Mesothelial cell of epicardium (in vitro differentiated cells): ENCODE data around the gene TP53I11. TPM values are rescaled to one million over a fixed set of nuclear protein-coding genes. Genes with fewer than 3 reads are reported as not detected.

ENCODE experiments used
- DNase-seq, 2 experiments: peaks; one replicate each; pipeline ENCODE4 v3.0.0; 2021; ENCODE audit warnings: low spot score in 2 of 2; ENCODE audit not compliant: unreplicated experiment in 2 of 2
- H3K27ac Mint-ChIP-seq: 2 replicates; pipeline ENCODE4 v1.8.0; 2021; ENCODE audit warnings: mixed read lengths
- H3K27me3 Mint-ChIP-seq: 2 replicates; pipeline ENCODE4 v1.8.0; 2021; ENCODE audit warnings: low read depth, mixed read lengths
- H3K36me3 Mint-ChIP-seq: 2 replicates; pipeline ENCODE4 v1.8.0; 2021; ENCODE audit warnings: mixed read lengths
- H3K4me1 Mint-ChIP-seq: 2 replicates; pipeline ENCODE4 v1.8.0; 2021; ENCODE audit warnings: mixed read lengths
- H3K4me3 Mint-ChIP-seq: 2 replicates; pipeline ENCODE4 v1.8.0; 2021; ENCODE audit warnings: mild to moderate bottlenecking, moderate library complexity, mixed read lengths
- H3K9me3 Mint-ChIP-seq: 2 replicates; pipeline ENCODE4 v1.8.0; 2021; ENCODE audit warnings: mixed read lengths
- total RNA-seq: library from RNA; stranded (reverse); gene quantifications from 3 replicates; pipeline ENCODE4 v1.2.1, GENCODE V29; 2021
- TF ChIP-seq, protein P1 (sequence below): fragments of 200-600 bp; sonication (generic); IDR thresholded peaks from one replicate; pipeline ENCODE4 v1.5.0; 2021; ENCODE audit warnings: antibody characterized with exemption; ENCODE audit not compliant: unreplicated experiment

Gene TP53I11
- total RNA-seq, 1 donor from 2014 or later = 81.0 TPM

GRCh38 chr11:44960200-44960845 lies 9.6 kb upstream of the TP53I11 start:
- Mint-ChIP-seq H3K27ac (no peak overlapping the region), H3K9me3 (no peaks in the 10 kb centered on the region)

GRCh38 chr11:44959064-44959463 lies 8.4 kb upstream of the TP53I11 start:
- Mint-ChIP-seq H3K9me3 (no peaks in the 10 kb centered on the region), H3K27me3 (peaks cover 48% of the 10 kb centered on the region), H3K4me3 (no peak overlapping the region), H3K27ac (no peak overlapping the region), H3K4me1 (peaks cover 30% of the 10 kb centered on the region), H3K36me3 (no peaks in the 10 kb centered on the region)
- DNase-seq = no peak
- TF ChIP-seq, protein P1, sequence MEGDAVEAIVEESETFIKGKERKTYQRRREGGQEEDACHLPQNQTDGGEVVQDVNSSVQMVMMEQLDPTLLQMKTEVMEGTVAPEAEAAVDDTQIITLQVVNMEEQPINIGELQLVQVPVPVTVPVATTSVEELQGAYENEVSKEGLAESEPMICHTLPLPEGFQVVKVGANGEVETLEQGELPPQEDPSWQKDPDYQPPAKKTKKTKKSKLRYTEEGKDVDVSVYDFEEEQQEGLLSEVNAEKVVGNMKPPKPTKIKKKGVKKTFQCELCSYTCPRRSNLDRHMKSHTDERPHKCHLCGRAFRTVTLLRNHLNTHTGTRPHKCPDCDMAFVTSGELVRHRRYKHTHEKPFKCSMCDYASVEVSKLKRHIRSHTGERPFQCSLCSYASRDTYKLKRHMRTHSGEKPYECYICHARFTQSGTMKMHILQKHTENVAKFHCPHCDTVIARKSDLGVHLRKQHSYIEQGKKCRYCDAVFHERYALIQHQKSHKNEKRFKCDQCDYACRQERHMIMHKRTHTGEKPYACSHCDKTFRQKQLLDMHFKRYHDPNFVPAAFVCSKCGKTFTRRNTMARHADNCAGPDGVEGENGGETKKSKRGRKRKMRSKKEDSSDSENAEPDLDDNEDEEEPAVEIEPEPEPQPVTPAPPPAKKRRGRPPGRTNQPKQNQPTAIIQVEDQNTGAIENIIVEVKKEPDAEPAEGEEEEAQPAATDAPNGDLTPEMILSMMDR = no peak

More at GRCh38 chr11:44960200-44960845, 9.6 kb upstream of the TP53I11 start:
- peaks cover 39% of the 10 kb centered on the region for H3K27me3 Mint-ChIP-seq
- no peak overlapping the region for H3K4me3 Mint-ChIP-seq
- no peaks in the 10 kb centered on the region for H3K36me3 Mint-ChIP-seq
- TF ChIP-seq, protein P1 = no peak
- no peak for DNase-seq
- H3K4me1 Mint-ChIP-seq = peaks cover 31% of the 10 kb centered on the region

GRCh38 chr11:44957776-44958564 lies 7.3 kb upstream of the TP53I11 start:
- no peaks in the 10 kb centered on the region for H3K9me3 Mint-ChIP-seq
- peaks cover 33% of the 10 kb centered on the region for H3K4me1 Mint-ChIP-seq
- H3K36me3 Mint-ChIP-seq = no peaks in the 10 kb centered on the region
- TF ChIP-seq, protein P1 = no peak
- no peak overlapping the region for H3K27ac Mint-ChIP-seq
- no peak for DNase-seq
- no peak overlapping the region for H3K4me3 Mint-ChIP-seq
- peaks cover 48% of the 10 kb centered on the region for H3K27me3 Mint-ChIP-seq

- H3K9me3 Mint-ChIP-seq = no peaks in the 10 kb centered on the region
- no peaks in the 10 kb centered on the region for H3K36me3 Mint-ChIP-seq
- DNase-seq = no peak
- no peak overlapping the region for H3K27ac Mint-ChIP-seq
- H3K4me1 Mint-ChIP-seq = peaks cover 31% of the 10 kb centered on the region
- peak overlapping the region; percentile 20 for H3K4me3 Mint-ChIP-seq
- peaks cover 48% of the 10 kb centered on the region for H3K27me3 Mint-ChIP-seq
- TF ChIP-seq, protein P1 = no peak
These were observed 6.4 kb upstream of the TP53I11 start for GRCh38 chr11:44957040-44957515.

GRCh38 chr11:44955015-44955738 lies 4.5 kb upstream of the TP53I11 start:
- DNase-seq = no peak
- TF ChIP-seq, protein P1 = no peak
- no peaks in the 10 kb centered on the region for H3K9me3 Mint-ChIP-seq
- H3K4me3 Mint-ChIP-seq = no peak overlapping the region
- no peaks in the 10 kb centered on the region for H3K36me3 Mint-ChIP-seq
- peaks cover 48% of the 10 kb centered on the region for H3K27me3 Mint-ChIP-seq
- H3K4me1 Mint-ChIP-seq = peaks cover 23% of the 10 kb centered on the region
- no peak overlapping the region for H3K27ac Mint-ChIP-seq
